ENCODE results near the gene GRAP.

DNA sequence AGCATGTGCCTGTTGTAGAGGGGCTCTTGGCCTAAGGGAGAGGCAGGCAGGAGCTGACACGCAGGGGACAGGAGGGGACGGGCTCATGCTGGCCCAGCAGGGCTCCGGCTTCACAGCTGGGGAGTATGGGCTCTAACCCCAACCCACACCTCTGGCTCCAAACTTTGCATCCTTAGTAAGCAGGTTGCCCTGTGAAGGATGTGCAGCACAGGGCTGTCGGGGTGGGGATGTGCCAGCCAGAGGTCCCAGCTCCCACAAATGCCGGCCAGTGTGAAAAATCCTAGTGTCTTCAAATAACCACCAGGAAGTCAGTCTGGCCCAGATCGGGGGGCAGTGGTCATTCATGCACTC is 28.2 kb downstream of the GRAP start:
- TF ChIP-seq, protein P1, sequence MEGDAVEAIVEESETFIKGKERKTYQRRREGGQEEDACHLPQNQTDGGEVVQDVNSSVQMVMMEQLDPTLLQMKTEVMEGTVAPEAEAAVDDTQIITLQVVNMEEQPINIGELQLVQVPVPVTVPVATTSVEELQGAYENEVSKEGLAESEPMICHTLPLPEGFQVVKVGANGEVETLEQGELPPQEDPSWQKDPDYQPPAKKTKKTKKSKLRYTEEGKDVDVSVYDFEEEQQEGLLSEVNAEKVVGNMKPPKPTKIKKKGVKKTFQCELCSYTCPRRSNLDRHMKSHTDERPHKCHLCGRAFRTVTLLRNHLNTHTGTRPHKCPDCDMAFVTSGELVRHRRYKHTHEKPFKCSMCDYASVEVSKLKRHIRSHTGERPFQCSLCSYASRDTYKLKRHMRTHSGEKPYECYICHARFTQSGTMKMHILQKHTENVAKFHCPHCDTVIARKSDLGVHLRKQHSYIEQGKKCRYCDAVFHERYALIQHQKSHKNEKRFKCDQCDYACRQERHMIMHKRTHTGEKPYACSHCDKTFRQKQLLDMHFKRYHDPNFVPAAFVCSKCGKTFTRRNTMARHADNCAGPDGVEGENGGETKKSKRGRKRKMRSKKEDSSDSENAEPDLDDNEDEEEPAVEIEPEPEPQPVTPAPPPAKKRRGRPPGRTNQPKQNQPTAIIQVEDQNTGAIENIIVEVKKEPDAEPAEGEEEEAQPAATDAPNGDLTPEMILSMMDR (conservative IDR thresholded peaks at IDR 0.05; ENCODE audit: low read depth, low read length): no peak
- no peak for TF ChIP-seq EZH2 (IDR thresholded peaks at IDR 0.05; ENCODE audit: low read length, unreplicated experiment)
